Endodermal cell (in vitro differentiated cells): ENCODE results near the gene ATP1A2. TPM values are rescaled to one million over a fixed set of nuclear protein-coding genes. Genes with fewer than 3 reads are reported as not detected.

Experiments used
- DNase-seq: peaks from one replicate; pipeline ENCODE4 v3.0.0-alpha.2; 2017
- H3K27ac ChIP-seq: 2 replicates; pipeline ENCODE4 v1.5.1; 2013; ENCODE audit warnings: mild to moderate bottlenecking, low read depth, low read length, moderate library complexity
- H3K27me3 ChIP-seq: 2 replicates; pipeline ENCODE4 v1.6.1; 2013; ENCODE audit warnings: mild to moderate bottlenecking, low read length, moderate library complexity; ENCODE audit not compliant: insufficient read depth, control insufficient read depth, poor library complexity, severe bottlenecking
- H3K36me3 ChIP-seq: 2 replicates; pipeline ENCODE4 v1.7.0; 2013; ENCODE audit warnings: mild to moderate bottlenecking, low read length, moderate library complexity; ENCODE audit not compliant: control insufficient read depth, insufficient read depth
- H3K4me1 ChIP-seq: one replicate; pipeline ENCODE4 v1.7.0; 2013; ENCODE audit warnings: low read length; ENCODE audit not compliant: control insufficient read depth, insufficient read depth
- H3K4me3 ChIP-seq: 2 replicates; pipeline ENCODE4 v1.5.1; 2013; ENCODE audit warnings: mild to moderate bottlenecking, low read length, moderate library complexity
- H3K9ac ChIP-seq: 2 replicates; pipeline ENCODE4 v1.6.1; 2013; ENCODE audit warnings: mild to moderate bottlenecking, low read length, moderate library complexity; ENCODE audit not compliant: poor library complexity, severe bottlenecking; ENCODE audit errors: extremely low read depth
- H3K9me3 ChIP-seq: 2 replicates; pipeline ENCODE4 v1.6.1; 2013; ENCODE audit warnings: mild to moderate bottlenecking, low read length, moderate library complexity; ENCODE audit not compliant: control insufficient read depth
- H3K27ac Mint-ChIP-seq: 2 replicates; pipeline ENCODE4 v1.8.0; 2020; ENCODE audit warnings: mixed read lengths
- H3K27me3 Mint-ChIP-seq: 2 replicates; pipeline ENCODE4 v1.8.0; 2021; ENCODE audit warnings: mild to moderate bottlenecking, mixed read lengths; ENCODE audit not compliant: insufficient read depth
- H3K36me3 Mint-ChIP-seq: 2 replicates; pipeline ENCODE4 v1.8.0; 2020; ENCODE audit warnings: low read depth, mixed read lengths
- H3K4me1 Mint-ChIP-seq: 2 replicates; pipeline ENCODE4 v1.8.0; 2020; ENCODE audit warnings: mixed read lengths
- H3K4me3 Mint-ChIP-seq: 2 replicates; pipeline ENCODE4 v1.8.0; 2020; ENCODE audit warnings: mild to moderate bottlenecking, moderate library complexity, mixed read lengths
- H3K9me3 Mint-ChIP-seq: 2 replicates; pipeline ENCODE4 v1.8.0; 2020; ENCODE audit warnings: mild to moderate bottlenecking, mixed read lengths
- CTCF ChIP-seq: fragments of 200-600 bp; sonication (generic); conservative IDR thresholded peaks from 2 replicates; pipeline ENCODE4 v1.5.0; 2021; ENCODE audit warnings: antibody characterized with exemption, mild to moderate bottlenecking
- WGBS, 2 experiments: methylation state at CpG; one replicate each; pipeline versions ENCODE4 v1.1.5 to v1.1.7; 2013; ENCODE audit warnings: missing lambda C conversion rate in 2 of 2, mixed read lengths in 1 of 2; ENCODE audit not compliant: insufficient coverage in 1 of 2, insufficient read length in 1 of 2; 5-methylcytosine and 5-hydroxymethylcytosine counted together
- total RNA-seq, 2 donors: library from RNA; stranded (reverse); fragmentation: NEBNext Ultra II Directional in 1 of 2; extraction: Animal tissue kit (Norgen Biotek cat#: 25700) in 1 of 2; gene quantifications; 2 replicates in 1 of 2; 3 replicates in 1 of 2; pipeline ENCODE4 v1.2.1, GENCODE V29; 2021

The ATP1A2 gene
- total RNA-seq, 2 donors from 2014 or later = 3.0 to 3.2 TPM

GRCh38 chr1:160077486-160077885 lies 38.1 kb upstream of the ATP1A2 start:
- H3K27ac Mint-ChIP-seq = no peak overlapping the region
- no peaks in the 10 kb centered on the region for H3K36me3 Mint-ChIP-seq

GRCh38 chr1:160078512-160079195 lies 36.9 kb upstream of the ATP1A2 start:
- Mint-ChIP-seq H3K4me1 (no peaks in the 10 kb centered on the region), H3K27me3 (peaks cover 82% of the 10 kb centered on the region), H3K9me3 (no peaks in the 10 kb centered on the region), H3K27ac (no peak overlapping the region), H3K36me3 (no peaks in the 10 kb centered on the region), H3K4me3 (no peak overlapping the region)
- H3K27ac ChIP-seq = no peak overlapping the region
- no peaks in the 10 kb centered on the region for H3K36me3 ChIP-seq
- 30 to 31% methylated on average over 7 to 8 of the region's 8 CpGs for WGBS, 2 experiments
- H3K9ac ChIP-seq = no peak overlapping the region
- H3K9me3 ChIP-seq = no peaks in the 10 kb centered on the region
- peaks cover 68% of the 10 kb centered on the region for H3K27me3 ChIP-seq
- no peaks in the 10 kb centered on the region for H3K4me1 ChIP-seq
- peak; percentile 90 for DNase-seq
- TF ChIP-seq CTCF = peak; percentile 98
- no peak overlapping the region for H3K4me3 ChIP-seq

More at GRCh38 chr1:160077486-160077885, 38.1 kb upstream of the ATP1A2 start:
- TF ChIP-seq CTCF = no peak
- Mint-ChIP-seq H3K27me3 (peaks cover 82% of the 10 kb centered on the region), H3K4me3 (no peak overlapping the region), H3K4me1 (no peaks in the 10 kb centered on the region), H3K9me3 (no peaks in the 10 kb centered on the region)
- no peak for DNase-seq
- no peak overlapping the region for H3K27ac ChIP-seq
- no peak overlapping the region for H3K4me3 ChIP-seq
- H3K9ac ChIP-seq = no peak overlapping the region
- no peaks in the 10 kb centered on the region for H3K4me1 ChIP-seq
- no peaks in the 10 kb centered on the region for H3K36me3 ChIP-seq
- no peaks in the 10 kb centered on the region for H3K9me3 ChIP-seq
- H3K27me3 ChIP-seq = peaks cover 57% of the 10 kb centered on the region

GRCh38 chr1:160079448-160079847 lies 36.1 kb upstream of the ATP1A2 start:
- no peaks in the 10 kb centered on the region for H3K36me3 Mint-ChIP-seq
- H3K4me1 Mint-ChIP-seq = no peaks in the 10 kb centered on the region
- TF ChIP-seq CTCF = no peak

More at GRCh38 chr1:160079448-160079847, 36.1 kb upstream of the ATP1A2 start:
- no peaks in the 10 kb centered on the region for H3K9me3 ChIP-seq
- H3K36me3 ChIP-seq = no peaks in the 10 kb centered on the region
- DNase-seq = no peak
- no peak overlapping the region for H3K9ac ChIP-seq
- no peaks in the 10 kb centered on the region for H3K4me1 ChIP-seq
- Mint-ChIP-seq H3K9me3 (no peaks in the 10 kb centered on the region), H3K4me3 (no peak overlapping the region), H3K27me3 (peaks cover 85% of the 10 kb centered on the region), H3K27ac (no peak overlapping the region)
- WGBS, 2 experiments = 68 to 72% methylated on average over 4 of the region's 4 CpGs
- peaks cover 75% of the 10 kb centered on the region for H3K27me3 ChIP-seq
- no peak overlapping the region for H3K27ac ChIP-seq
- H3K4me3 ChIP-seq = no peak overlapping the region
